Hematopoietic multipotent progenitor cell (in vitro differentiated cells): ENCODE data around the gene PLXNB1. TPM values are rescaled to one million over a fixed set of nuclear protein-coding genes. Genes with fewer than 3 reads are reported as not detected.

Source experiments
- DNase-seq, 3 donors: peaks; one replicate each; pipeline ENCODE4 v3.0.0-alpha.2; 2011 to 2015; ENCODE audit warnings: low read depth in 2 of 3, low spot score in 2 of 3
- total RNA-seq: library from RNA; depleted of rRNA; stranded (reverse); fragments of >200 nt; gene quantifications from one replicate; pipeline ENCODE4 v1.2.3, GENCODE V29; 2012

PLXNB1 gene
- total RNA-seq, 1 donor, result 20.7 TPM

DNA sequence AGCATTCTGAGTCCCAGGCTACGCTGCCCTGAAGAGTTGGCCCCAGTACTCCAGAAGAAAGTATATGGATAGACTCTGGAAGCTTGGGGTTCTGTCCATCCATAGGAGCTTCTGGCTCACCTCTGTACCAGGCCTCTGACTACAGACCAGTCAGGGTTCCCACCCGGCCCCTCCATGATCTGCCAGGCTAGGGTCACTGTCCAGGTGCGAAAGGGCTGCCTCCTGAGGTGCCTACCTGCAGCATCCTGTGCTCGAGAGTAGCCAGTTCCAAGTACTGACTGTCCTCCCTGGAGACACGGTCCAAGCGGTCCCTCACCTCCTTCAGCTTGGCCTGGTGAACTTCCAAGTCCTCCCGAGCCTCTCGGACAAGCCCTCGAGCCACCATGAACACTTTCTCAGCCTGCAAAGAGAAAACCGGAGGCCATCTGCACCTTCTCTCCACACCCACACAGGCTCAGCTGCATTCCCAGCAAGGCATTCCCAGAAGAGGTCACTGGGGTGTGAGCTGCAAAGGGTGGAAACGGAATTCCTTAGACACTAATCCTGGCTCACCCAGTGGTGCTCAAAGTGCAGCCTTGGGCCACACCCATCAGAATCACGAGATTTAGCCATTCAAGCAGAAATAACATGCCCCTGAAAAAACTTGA lies 3.7 kb upstream of the PLXNB1 start:
- no peak for DNase-seq

DNA sequence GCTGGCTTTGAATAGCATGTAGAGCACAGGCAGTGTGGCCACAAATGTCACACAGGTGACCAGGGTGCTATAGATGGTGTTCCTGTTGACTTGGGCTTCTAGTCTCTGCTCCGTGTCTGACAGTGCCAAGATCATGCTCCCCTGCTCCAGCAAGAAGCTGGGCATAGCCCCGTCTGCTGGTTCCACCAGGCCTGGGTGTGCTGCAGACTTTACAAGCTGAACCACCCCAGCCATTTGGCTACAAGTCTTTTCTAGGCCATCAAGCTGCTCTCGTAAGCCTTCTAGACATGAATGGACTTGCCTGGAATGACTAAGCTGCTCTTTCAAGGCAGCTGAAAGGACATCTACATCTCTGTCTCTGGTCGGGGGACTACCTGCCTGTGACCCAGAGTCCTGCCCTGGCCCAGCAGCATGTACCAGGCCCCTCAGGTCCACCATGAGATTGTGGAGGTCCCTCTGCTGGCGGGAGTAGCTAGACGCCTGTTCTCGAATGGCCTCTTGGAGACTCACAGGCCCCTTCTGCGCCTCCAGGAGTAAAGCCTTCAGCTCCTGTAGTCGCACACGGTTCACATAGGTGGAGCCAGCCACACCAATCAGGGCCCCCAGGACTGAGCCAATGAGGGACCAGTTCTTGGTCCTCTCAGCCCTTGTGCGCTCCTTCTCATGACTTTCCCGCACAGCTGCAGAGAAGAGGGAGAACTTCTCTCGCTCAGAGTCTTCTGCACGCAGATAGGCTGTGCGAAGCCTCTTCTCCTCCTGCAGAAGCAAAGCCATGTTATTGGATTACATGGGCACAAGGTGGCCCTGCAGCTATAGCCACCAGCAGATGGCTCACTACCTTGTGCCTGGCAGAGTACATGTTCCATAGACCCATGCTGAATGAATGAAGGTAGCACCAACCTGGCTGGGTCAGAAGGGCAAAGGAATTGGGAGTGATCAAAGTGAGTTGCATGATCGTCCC lies 2.8 kb upstream of the PLXNB1 start:
- DNase-seq, result peak in 2 of 3 donors; percentile 36 to 40

DNA sequence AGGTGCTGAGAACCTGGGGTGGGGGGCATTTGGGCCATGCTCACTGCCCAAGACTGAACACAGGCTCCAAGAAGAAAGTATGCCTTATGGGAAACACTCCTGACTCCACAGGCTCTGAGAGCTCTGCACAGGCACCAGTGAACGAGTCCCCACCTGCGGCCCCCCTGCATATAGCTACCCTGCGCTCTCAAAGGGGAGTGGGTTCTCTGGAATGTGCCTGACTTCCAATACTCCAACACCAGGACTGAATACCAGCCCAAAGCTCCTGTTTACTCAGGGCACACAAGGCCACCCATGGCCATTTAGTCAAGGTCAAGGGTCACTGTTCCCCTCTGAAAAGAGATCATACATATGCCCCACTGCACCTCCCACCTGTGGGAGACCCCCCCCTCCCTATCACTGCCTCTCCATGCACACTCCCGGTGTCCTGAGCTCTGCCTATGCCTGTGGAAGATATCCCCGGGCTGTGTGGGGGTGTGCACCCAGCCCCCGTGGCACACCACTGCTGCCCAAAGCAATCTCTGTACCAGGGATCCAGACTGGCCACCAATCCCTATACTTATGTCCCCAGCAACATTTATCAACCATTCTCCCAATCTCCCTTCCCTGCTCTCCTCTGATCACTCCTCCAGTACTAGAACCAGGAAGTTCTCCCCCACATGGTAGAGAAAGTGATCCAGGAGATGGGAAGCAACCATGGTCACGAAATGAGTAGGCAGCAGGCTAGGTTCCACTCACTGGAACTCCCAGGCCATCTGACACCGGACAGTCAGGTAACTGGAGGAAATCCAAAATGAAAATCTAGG lies 1.5 kb upstream of the PLXNB1 start:
- DNase-seq, result no peak

DNA sequence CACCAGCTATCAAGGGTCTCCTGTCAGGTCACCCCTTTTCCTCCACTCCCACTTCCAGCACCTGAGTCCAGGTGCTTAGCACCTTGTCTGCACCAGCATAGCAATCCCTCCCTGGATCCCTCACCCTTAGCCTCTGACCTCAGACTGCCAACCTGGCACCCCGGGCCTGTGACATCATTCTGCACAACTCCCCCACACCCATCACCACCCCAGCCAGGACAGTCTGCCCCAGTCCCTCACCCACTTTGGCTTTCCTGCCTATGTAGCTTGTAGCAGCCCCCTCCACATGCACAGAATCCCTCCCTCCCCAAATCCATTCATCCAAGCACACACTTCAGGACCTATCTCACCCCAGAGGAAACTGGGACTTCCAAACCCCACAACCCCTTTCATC lies 819 bp upstream of the PLXNB1 start:
- DNase-seq, result no peak

DNA sequence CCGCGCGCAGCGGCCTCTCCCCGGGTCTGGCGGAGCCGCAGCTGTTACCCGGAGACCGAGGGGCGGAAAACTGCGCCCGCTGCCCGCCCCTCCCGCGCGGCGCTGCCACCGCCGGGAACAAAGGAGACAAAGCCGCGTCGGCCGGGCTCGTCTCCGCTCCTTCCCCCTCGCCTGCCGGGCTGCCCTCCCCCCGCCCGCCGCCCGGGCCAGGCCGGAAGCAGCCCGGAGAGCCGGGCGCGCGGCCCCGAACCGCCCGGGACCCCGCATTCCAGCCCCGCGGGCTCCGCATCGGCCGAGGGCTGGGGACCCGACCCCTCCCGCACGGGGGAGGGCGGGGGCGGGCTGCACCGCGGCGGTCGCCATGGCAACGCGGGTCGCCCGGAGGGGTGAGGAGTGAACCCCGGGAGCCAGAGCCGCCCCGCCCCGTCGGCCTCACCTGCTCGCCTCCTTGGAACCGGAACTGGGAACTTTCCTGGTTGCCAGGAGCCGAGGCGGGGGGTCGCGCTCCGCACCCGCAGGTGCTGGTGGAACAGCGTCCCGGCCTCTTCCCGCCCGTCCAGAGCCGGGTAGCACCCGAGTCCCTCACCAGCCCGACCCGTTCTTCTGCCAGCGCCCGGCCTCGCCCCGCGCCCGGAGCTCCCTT lies 448 bp downstream of the PLXNB1 start:
- DNase-seq, result peak; percentile 38 to 47 (median 43)

DNA sequence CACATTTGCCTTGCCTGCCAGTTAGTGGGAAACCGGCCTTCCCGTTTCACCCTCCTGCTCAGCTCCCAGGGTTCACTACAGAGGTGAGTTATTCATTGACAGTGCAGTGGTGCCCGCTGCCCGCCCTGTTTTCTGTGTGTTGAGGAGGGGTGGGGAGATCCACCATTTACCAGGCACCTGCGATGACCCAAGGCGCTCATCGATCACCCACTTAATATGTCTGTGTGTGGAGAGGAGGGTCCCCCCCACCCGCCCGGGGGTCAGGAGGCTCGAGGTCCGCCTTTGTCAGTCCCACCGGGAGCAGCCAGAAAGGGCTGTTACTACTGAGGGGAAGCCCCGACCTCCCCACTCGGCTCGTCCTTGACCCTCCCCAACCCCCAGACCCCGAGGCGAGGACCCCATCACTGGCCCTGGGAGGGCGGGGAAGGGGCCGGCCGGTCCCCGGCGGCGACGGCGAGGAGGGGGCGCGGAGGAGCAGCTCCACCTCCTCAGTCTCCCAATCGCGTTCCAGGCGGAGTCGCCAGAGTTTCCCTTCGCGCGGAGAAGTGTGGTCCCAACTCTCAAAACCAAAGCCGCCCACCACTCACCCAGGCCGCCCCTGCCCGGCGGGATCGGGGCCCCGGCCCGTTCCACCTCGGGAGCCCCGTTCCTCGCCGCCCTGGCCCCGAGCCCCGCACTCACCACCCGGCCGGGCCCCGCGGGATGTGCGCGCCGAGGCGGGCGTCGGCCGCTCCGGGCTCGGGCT lies 1.1 kb downstream of the PLXNB1 start:
- no peak for DNase-seq

DNA sequence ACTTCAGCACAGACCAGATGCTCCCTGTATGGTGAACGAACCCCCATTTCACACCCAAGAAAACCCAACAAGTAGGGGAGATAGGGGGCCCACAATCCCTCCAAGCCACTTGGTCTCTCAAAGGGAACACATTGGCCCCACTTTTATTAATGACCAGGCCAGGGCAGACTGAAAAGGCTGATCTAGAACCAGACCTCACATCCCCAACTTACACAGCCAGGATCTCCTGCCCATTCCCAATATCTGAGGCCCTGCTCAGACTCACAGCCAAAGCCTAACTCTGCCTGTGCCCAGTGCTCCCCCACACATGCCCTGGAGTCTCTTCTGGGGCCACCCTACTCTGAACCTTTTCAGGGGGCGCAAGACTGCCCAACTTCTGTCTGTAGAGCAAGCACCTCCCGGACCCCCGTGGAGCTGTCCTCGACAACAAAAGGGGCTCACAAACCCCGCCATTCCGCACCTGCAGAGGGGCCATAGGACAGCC lies 1.8 kb downstream of the PLXNB1 start:
- no peak for DNase-seq

DNA sequence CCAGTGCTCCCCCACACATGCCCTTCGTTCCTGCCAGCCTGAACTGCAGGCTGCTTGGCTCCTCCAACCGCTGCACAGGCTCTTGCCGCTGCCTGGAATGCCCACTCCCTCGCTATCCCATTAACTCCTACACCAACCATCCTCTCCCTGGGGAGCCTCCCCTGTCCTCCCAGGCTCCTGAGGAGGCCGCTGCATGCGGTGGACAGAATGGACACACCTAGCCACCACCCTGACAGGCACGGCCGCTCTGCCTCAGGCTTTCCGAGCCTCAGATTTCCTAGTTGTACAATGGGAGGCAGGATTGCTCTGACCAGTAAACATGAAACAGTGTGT lies 2.3 kb downstream of the PLXNB1 start:
- no peak for DNase-seq

DNA sequence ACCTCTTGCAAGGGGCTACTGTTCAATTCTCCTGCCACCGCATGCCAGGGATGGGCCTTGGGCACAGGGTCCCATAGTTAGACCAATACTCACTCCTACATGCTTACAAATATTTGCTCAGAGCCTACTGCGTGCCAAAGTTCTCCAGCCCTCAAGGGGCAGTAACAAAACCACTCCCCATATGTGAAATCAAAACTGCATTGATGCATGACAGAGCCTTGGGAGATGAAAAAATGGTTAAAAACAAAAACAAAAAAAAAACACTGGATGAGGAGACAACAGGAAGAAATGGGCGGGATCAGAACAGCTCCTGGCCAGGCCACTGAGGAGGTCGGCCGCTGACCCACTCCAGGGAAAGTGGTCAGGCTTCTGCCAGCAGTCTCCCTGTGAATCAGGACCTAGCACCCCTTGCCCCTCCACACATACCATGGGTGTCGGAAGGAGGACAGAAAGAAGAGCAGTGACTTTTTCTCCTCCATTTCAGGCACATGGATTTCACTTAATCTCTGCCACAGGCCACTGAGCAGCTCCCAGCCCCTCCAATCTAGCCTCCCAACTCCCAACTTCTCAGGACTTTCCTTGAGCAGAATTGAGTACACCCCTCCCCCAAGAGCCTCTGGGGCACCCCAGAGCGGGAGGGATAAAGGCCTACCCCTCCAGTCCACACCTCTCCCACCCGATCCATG lies 2.8 kb downstream of the PLXNB1 start:
- no peak for DNase-seq

DNA sequence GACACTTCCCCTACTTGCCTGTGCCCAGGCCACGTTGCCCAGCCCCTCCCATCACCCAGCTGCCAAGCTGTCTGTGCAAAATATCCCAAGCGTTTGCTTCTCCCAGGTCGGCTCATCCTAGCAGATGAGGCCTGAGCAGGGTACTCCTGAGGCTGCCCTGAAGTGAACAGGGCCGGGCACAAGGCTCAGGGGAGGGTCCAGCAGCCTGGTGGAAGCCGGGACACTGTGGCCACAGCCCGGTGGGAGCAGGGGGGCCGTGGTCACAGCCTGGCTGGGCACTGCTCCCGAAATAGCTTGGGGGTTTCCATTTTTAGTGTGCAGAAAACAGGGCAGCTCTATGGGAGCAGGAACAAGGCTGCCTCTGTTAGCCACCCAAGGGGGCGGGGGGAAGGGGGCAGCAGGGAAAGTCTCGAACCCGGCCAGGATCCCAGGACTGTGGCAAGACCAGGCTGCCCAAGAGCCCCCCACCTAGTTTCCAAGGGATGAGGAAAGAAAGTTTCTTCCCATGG lies 3.4 kb downstream of the PLXNB1 start:
- DNase-seq, result no peak

DNA sequence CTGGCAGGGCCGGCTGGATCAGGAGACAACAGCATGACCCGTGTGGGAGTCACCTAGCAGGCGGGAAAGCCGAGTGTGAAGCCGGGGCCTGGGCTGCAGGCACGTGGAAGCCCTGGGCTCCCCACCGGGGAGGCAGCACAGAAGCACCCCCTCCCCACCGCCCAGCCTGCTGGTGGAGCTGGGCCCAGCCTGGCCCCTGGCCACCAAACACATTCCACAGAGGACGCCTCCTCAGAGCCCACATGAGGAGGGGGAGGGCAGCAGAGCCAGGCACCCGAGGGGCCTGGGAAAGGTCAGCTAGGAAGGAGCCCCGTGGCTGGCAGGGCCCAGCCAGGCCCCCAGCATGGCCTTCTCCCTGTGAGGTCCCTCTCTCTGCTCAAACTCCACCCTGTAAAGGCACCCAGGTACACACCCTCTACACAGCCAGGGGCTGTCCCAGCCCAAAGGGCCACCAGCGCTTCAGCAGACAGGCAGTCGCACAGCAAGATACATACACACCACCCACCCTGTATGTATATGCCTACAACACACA lies 4.5 kb downstream of the PLXNB1 start:
- no peak for DNase-seq

DNA sequence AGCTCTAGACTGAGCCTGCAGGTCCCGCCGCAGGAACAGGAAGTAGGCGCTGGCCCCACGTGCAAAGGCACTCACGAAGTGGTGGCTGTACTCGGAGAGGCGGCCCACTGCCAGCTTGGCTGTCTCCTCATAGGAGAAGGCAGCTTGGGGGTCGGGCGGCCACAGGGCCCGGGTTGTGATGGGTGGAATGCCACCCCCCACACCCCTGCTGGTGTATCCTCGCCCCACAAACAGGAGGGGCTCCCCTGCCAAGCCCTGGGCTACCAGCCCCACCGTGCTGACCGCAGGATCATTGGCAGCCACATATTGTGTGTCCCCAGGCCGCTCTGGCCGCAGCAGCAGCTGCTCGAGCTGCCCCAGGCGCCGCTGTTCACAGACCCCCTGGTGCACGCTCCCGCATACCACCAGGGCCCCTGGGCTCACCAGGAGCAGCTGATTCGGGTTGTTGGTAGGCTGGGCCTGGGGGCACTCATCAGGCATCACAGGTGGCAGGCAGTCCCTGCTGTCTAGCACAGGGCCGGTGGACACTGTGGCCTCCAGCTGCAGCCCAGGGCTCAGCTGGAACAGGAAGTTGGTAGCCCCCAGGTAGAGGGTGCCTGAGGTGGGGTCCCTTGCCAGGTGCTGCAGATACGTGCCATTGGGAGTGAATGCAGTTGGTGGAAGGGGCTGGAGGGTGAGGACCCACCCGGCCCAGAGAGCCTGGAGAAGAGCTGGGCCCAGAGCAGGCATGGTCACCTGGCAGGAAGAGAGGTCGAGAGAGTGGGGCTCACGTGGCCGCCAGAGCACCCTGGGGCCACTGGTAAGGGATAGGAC lies 5.8 kb downstream of the PLXNB1 start:
- no peak for DNase-seq

DNA sequence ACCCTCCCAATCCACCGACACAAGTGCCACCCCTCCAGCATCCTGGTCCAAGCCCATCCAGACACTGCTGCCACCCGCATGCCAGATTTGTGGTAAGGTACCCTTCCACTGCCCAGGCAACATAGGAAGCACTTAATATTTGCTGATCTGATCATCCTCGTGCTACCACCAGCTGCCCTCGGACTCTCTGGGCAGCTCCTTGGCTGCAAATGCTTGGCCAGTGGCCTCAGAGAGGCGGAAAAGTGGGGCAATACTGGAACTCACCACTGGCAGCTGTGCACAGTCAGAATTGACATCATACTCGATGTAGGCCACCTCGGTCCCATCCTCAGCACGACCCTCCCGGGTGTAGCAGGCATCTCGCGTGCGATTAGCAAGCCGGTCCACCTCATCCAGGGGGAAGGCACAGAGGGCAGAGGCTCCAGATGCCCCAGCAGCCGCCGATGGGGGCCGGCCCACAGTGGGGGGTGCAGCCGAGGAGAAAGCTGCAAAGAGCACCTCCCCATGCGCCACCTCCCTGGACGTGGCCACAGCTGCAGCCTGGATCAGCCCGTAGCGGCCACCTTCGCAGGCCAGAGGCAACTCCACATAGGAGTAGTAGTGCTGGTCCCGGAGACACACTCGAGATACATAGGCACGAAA lies 6.5 kb downstream of the PLXNB1 start:
- no peak for DNase-seq

DNA sequence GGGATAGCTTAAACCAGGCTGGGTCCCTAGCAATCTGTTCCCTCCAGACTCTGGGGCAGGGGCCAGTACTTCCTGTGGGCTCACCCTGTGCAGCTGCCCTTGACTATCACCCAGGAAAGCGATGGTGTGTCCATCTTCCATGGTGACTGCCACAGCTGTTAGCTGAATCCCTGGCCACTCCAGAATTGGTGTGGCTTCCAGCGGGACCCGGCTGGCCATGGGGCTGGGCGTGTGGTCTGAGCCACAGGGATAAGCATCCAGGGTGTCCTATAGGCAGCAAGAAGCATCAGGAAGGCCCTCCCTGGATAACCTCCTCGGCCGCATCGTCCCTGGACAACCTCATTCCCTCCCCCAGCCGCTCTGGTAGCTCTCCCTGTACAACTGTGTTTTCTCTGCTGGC lies 7.2 kb downstream of the PLXNB1 start:
- no peak for DNase-seq

DNA sequence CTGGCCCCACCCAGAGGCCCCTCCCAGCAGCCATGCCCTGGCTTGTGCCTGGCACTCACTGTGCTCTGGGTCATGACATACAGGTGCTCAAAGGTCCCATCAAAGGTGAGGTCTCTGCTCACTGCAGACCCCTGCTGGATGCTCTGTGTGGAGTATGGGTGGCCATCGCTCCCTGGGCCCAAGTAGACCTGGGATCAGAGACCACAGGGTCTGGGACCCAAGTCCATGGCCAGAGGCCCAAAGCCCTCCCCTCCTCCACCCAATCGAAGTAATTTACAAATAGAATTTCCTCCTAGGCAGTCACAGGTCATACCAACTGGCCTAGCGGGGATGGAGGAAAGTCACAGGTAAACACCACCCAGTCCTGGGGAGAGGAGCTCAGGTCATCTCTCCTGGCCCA lies 7.6 kb downstream of the PLXNB1 start:
- DNase-seq, result no peak

DNA sequence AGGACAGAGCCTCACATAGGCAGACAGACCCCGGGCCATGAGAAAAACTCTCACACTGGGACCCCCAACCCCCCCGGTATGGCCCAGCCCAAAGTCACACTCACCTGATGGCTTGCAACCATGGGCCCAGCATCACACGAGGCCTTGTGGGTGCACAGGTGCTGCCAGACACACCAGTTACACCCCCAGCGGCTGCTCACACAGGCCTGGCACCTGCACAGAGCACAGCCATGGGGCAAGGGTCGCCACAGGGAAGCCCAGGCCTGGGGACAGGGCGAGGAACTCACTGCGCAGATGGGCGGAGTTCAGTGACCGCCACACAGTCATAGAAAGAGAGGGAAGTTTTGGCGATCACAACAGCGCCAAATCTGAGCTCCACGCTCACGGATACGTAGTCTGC lies 9.3 kb downstream of the PLXNB1 start:
- no peak for DNase-seq

DNA sequence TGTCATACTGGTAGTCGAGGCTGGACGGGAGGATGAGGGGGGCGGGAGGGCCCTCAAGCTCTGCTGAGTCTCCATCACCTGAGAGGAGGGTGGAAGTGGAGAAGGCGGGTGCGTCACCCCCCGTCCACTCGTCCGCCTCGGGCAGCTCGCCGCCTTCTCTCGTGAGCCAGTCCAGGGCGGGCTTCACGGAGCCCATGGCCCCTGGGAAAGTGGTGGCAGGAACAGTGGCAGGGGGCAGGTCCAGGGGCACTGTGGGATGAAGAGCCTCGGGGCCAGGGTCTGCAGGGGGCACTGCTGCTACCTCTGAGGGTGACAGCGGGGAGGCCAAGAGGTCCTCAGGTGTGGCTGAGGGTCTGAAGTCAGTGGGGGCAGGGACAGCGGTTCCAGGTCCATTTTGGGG lies 10.3 kb downstream of the PLXNB1 start:
- no peak for DNase-seq

DNA sequence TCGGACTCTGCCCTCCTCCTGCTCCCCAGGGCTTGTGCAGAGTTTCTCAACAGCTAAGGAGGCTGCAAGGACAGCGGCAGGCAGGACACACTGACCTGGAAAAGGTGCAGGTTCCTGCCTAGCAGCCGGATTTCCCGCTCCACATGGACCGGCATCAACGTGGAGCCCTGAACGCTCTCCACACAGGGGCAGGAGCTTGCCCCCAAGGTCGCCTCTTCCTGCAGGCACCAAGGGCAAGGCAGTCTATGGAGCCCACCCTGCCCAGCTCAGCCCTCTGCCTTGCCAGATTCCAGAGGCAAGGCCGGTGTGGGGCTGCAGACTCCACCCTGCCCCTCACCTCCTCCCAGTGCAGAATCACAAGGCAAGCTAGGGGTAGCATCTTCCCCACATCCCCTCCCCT lies 10.7 kb downstream of the PLXNB1 start:
- no peak for DNase-seq
